IPS-11a (cell line): ENCODE data around the gene CHRDL1.
"Not testable (repeated sequence)": the region's sequence is repeated elsewhere in the genome, so short reads cannot be mapped to it uniquely, and the experiment has no call there.

Source experiments
- H3K4me3 ChIP-seq: one replicate; pipeline ENCODE4 v1.5.1; 2013; ENCODE audit warnings: low read depth, low read length, control low read depth

The CHRDL1 gene

GRCh38 chrX:110795645-110796406 lies at the start of gene CHRDL1:
CHRDL1 (minus strand) TSS chrX:110795817; CDS start chrX:110792181, 3,636 bp downstream.
- H3K4me3 ChIP-seq = peak within 1 kb of the TSS; percentile 44

- no peak overlapping the region for H3K4me3 ChIP-seq
Observed at GRCh38 chrX:110836982-110837381, 41.4 kb upstream of the CHRDL1 start.

- H3K4me3 ChIP-seq = no peak overlapping the region
Observed at GRCh38 chrX:110836451-110836850, 40.8 kb upstream of the CHRDL1 start.

GRCh38 chrX:110836001-110836400 lies 40.4 kb upstream of the CHRDL1 start:
- H3K4me3 ChIP-seq = no peak overlapping the region

GRCh38 chrX:110825972-110826371 lies 30.4 kb upstream of the CHRDL1 start:
- H3K4me3 ChIP-seq = no peak overlapping the region

GRCh38 chrX:110816543-110816942 lies 20.9 kb upstream of the CHRDL1 start:
- not testable (repeated sequence) for H3K4me3 ChIP-seq

- no peak overlapping the region for H3K4me3 ChIP-seq
Observed at GRCh38 chrX:110806145-110806544, 10.5 kb upstream of the CHRDL1 start.

- H3K4me3 ChIP-seq = no peak overlapping the region
Observed at GRCh38 chrX:110805303-110805702, 9.7 kb upstream of the CHRDL1 start.

- H3K4me3 ChIP-seq = no peak overlapping the region
Observed at GRCh38 chrX:110804446-110804845, 8.8 kb upstream of the CHRDL1 start.

GRCh38 chrX:110803506-110803905 lies 7.9 kb upstream of the CHRDL1 start:
- no peak overlapping the region for H3K4me3 ChIP-seq

GRCh38 chrX:110796407-110796697 lies 735 bp upstream of the CHRDL1 start:
- peak overlapping the region; percentile 44 for H3K4me3 ChIP-seq

- no peak overlapping the region for H3K4me3 ChIP-seq
Observed at GRCh38 chrX:110794601-110795000, 1.0 kb downstream of the CHRDL1 start.

GRCh38 chrX:110791071-110791470 lies 4.5 kb downstream of the CHRDL1 start:
- no peak overlapping the region for H3K4me3 ChIP-seq

- no peak overlapping the region for H3K4me3 ChIP-seq
Observed at GRCh38 chrX:110786486-110786885, 9.1 kb downstream of the CHRDL1 start.

GRCh38 chrX:110759785-110760184 lies 35.8 kb downstream of the CHRDL1 start:
- H3K4me3 ChIP-seq = no peak overlapping the region

GRCh38 chrX:110758781-110759422 lies 36.7 kb downstream of the CHRDL1 start:
- no peak overlapping the region for H3K4me3 ChIP-seq

GRCh38 chrX:110755611-110756010 lies 40.0 kb downstream of the CHRDL1 start:
- no peak overlapping the region for H3K4me3 ChIP-seq

- H3K4me3 ChIP-seq = no peak overlapping the region
Observed at GRCh38 chrX:110755061-110755460, 40.6 kb downstream of the CHRDL1 start.

- no peak overlapping the region for H3K4me3 ChIP-seq
Observed at GRCh38 chrX:110750526-110751189, 45.0 kb downstream of the CHRDL1 start.

GRCh38 chrX:110748256-110748806 lies 47.3 kb downstream of the CHRDL1 start:
- H3K4me3 ChIP-seq = no peak overlapping the region

GRCh38 chrX:110746014-110746413 lies 49.6 kb downstream of the CHRDL1 start:
- no peak overlapping the region for H3K4me3 ChIP-seq

- H3K4me3 ChIP-seq = no peak overlapping the region
Observed at GRCh38 chrX:110745288-110745687, 50.3 kb downstream of the CHRDL1 start.
